CD4-positive, alpha-beta T cell treated with Interleukin-17A for 1 hour (primary cell): Measurements from ENCODE around the gene FHIT.

Experiments used
- DNase-seq: peaks from one replicate; pipeline ENCODE4 v3.0.0-alpha.2; 2020

Gene FHIT

GRCh38 chr3:60309539-60310268, 941.5 kb downstream of the FHIT start:
- no peak for DNase-seq

DNA sequence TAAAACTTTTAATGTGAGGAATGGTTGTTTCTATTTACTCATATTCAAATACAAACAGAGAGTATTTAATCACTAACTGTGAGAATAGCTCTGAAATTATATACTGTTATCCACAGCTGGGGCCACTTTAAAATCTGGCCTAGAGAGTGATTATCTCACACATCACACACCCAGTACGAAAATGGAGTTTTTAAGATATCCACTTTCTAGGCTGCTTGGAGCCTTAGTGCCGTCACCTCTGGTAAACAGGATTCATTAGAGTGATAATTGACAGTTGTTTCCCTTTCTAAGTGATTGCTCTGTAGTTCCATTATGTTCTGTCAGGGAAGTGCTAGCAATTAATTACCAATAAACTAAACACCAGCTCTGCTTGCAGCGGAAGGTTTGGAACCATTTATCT, 942.4 kb downstream of the FHIT start:
- DNase-seq, result no peak

GRCh38 chr3:60307562-60308199, 943.6 kb downstream of the FHIT start:
- DNase-seq, result no peak

DNA sequence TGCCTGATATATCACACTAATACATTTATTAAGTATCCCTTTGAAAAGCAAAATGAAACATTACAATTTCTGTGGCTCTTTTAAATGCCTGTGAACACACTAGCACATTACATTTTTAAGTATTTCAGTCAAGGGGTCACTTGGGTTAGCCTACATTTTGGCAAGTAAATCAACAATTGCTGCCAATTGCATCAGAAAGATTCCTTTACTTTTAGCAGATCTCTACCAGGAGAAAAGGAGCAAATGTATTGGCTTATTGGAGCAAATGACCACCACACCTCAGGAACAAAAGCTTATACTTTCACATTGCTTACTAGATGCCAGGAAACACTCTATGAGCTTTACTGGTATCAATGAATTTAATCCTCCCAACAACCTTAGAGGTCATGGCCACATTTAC, 947.1 kb downstream of the FHIT start:
- no peak for DNase-seq

DNA sequence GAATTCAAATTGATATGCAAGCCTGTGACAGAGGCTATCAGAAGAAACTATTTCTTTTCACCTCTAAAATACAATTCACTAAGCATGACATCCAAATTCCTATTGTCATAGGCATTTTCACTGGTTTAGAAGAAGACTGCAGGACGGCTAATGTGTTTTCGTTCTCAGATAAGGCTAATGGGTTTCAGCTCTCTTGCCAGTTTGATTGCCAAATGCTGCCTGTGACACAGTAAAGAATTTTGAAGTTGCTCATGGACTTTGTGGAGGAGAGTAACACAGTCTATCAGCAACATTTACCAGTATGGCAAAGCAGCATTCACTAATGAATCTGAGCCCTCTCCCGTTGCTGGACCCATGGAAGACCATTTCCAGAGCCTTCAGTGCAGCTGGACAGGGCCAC, 948.1 kb downstream of the FHIT start:
- no peak for DNase-seq

DNA sequence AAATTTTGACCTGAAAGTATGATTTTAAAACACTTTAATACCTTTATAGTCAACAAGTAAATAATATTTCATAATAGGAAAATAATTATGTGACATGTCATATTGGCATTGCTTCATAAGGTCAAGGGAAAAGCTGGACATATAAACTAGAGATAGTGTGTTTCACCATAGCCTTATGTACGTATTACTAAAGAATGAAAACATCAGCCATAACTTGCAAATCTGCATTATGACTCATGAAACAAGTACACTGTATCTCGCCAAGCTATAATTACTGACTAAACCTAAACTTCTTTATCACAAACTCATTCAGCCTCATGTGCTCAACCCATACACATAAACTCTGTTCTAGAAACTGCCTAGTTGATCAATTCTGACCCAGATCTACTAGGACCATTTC, 950.1 kb downstream of the FHIT start:
- DNase-seq, result no peak

- no peak for DNase-seq
Observed at GRCh38 chr3:60298141-60298540, 953.1 kb downstream of the FHIT start.

GRCh38 chr3:60294181-60294580, 957.1 kb downstream of the FHIT start:
- no peak for DNase-seq

DNA sequence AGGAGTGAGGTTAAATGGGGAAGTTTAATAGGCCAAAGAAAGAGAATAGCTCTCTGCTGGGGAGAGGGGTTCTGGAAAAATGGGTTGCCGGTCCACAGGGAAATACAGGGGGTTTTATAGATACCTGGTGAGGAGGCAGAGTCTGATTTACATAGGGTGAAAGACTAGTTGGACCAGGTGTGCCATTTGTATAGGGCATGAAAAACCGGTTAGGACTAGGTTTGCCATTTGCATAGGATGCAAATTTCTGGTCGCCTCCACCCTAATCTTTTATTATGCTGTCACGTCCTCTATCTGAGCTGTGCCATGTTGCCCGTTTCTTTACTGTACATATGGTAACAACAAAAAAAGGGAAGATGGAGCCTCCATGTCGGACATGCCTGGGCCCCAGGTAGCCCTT, 960.1 kb downstream of the FHIT start:
- DNase-seq, result no peak

DNA sequence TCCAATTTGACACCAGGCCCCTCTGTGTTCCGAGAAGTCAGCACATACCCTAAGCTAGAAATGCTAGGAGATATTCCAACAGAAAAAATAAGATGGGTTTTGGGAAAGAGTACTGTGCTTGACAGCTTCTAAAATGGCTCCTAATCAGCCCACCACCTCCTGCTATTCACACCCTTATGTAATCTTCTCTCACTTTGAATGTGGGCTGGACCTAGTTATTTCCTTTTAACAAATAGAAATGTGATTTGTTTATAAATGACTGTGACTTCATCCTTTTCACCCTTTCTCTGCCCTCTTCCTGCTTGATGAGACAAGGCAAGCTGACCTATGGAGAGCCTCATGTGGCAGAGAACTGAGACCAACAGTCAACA, 961.1 kb downstream of the FHIT start:
- DNase-seq, result no peak

DNA sequence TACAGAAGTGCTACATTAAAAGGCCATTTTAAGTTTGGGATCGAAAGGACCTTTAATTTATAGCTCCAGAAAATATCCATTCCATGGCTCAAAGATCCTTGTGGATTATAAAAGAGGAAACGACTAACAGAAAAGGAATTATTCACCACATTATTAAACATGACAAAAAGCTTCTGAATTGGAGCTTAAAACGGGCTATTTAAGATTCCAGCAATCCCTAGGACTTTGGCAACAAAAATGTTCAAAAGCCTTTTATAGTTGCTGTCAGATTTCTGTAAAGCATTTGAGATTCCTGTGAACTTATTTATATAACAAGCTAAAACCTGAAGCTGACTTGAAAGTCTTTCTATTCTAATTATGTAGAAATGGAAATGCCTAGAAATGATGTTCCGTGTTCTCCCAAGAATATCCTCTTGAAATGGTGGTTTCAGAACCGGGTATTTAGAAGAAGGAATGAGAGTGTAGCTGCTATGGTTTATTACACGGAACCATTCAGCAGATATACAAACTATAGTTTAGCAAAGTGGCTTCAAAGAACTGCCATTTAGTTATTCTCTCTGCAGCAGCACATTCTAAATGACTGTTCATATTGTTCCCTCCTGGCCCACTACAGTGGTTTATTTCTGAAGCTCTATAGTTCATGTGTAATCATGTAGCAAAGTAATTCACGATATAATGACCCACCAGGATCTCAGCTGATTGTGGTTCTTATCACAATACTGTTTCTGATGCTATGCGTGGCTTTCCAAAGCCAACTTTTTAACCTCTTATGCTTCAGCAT, 961.7 kb downstream of the FHIT start:
- DNase-seq, result no peak

GRCh38 chr3:60282866-60283265, 968.4 kb downstream of the FHIT start:
- no peak for DNase-seq

DNA sequence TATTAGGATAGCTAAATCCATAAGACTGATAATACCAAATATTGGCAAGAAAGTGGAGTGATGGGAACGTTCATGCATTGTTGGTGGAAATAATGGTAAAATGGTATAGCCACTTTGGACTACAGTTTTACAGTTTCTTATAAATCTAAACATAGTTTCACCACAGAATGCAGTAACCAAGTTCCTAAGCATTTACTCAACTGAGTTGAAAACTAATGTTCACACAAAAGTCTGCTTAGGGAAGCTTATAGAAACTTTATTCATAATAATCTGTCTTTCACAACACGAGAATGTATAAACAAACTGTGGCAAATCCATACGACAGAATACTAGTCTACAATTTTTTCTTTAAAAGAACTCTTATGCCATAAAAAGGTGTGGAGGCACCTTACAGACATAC, 969.3 kb downstream of the FHIT start:
- no peak for DNase-seq

DNA sequence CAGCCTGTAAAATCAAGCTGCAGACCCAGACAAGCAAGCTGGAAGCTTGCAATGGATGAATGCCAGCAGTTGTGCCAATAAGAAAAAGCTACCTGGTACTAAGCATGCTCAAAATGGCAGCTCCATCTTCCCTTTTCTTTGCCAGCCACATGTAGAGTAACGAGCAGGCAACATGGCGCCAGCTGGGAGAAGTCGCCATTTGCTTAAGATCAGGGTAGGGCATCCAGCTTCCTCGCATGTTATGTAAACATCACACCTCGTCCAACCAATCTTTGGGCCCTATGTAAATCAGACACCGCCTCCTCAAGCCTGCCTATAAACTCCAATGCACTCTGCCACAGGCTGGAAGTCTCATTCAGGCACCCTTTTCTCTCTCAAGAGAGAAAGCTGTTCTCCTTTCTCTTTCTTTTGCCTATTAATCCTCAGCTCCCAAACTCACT, 973.9 kb downstream of the FHIT start:
- DNase-seq, result no peak

DNA sequence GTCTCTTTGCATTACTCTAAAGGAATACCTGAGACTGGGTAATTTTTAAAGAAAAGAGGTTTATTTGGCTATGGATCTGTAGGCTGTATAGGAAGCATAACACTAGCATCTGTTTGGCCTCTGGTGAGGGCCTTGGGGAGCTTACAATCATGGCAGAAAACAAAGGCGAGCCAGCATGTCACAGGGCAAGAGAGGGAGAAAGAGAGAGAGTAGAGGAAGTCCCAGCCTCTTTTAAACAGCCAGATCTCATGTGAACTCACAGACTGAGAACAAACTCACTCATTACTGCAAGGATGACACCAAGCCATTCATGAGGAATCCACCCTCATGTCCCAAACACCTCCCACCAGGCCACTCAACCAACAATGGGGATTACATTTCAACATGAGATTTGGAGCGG, 974.6 kb downstream of the FHIT start:
- no peak for DNase-seq

- DNase-seq, result no peak
Observed at GRCh38 chr3:60274646-60275045, 976.6 kb downstream of the FHIT start.

DNA sequence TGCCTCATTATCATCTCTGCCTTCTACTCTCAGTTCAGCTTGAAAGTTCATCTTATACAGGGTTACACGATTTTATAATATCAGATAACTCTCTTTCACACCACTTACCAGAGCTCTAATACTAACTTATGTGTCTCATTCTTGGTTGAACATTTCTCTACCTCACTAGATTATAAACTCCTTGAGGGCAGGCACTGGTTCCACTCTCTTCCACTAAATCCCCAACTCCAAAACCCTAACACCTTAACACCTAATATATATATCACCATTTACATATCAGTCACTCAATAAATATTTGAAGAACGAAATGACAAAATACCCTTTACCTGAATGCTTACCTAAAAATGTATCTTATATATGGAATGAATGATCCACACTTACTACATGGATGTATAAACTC, 977.2 kb downstream of the FHIT start:
- no peak for DNase-seq

DNA sequence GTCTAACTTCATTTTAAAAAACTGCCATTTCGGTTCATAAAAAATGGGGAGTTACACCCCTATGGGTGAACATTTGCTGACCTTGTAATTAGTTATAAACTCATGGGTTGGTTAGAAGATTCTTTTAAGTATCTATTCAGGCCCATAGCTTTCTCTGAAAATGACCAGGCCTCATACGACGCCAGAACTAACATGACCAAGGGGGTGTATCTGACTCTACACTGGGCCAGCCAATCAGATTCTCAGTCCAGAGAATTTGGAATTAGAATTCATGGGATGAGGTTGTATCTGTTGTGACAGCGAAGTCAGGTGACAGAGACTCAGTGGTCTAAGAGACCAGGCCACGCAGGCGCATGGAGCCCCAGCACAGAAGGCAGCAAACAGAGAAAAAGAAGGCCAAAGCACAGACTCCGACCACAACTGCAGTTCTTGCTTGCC, 981.4 kb downstream of the FHIT start:
- no peak for DNase-seq

DNA sequence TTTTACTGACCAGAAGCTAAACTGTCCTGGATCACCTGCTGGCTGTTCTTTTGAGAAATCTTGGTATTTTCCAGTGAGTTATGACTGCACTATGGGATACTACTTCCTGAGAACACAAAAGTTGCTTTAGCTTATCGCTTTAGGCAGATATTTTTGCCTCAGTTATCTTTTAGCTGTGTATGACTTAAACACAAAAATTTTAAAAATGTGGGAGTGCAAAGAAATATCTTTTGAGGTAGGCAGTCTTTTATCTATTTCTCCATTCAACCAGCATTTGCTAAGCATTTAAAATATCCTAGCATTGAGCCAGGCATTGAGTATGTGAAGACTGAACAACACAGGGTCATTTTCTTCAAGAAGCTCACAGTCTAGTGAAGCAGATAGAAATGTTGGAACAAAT, 981.9 kb downstream of the FHIT start:
- DNase-seq, result no peak

DNA sequence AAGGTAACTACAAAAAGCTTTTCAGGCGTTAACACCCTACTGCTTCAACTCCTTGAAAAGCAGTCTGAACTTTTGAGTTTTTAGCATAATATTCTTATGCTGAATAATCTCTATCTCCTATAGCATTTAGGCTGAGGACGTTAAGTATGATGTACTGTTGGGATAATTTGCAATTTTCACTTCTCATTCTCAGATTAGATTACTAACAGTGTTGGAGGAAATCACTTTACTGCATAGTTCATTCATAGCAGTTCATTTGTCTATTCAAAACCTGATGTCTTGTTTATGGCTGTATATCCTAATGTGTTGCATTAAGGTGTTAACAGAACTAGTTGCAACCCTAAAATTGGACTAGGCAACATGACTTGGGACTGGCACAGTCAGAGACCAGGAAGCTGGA, 983.1 kb downstream of the FHIT start:
- DNase-seq, result no peak

GRCh38 chr3:60266444-60266843, 984.8 kb downstream of the FHIT start:
- no peak for DNase-seq

DNA sequence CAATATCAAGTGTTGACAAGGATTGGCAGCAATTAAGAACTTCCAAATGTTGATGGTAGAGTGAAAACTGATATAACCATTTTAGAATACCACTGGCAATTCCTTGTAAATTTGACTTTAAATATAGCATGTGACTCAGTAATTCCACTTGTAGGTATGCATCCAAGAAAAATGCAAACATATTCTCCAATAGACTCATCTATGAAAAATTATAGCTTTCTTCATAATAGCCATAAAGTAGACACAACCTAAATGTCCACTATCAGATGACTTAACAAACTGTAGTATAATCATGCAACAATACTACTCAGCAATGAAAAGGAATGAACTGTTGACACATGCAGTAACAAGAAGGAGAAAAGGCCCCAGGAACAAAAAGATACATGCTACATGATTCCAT, 988.1 kb downstream of the FHIT start:
- DNase-seq, result no peak

GRCh38 chr3:60262546-60262945, 988.7 kb downstream of the FHIT start:
- DNase-seq, result no peak

DNA sequence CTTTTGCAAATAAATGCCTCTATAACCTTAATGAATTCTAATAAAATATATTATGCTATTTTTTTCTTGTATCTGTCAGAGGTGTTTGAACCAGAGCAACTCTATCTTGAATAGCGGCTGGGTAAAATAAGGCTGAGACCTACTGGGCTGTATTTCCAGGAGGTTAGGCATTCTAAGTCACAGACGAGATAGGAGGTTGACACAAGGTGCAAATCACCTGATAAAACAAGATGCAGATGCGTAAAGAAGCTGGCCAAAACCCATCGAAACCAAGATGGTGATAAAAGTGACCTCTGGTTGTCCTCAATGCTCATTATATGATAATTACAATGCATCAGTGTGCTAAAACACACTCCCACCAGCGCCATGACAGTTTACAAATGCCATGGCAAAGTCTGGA, 990.7 kb downstream of the FHIT start:
- no peak for DNase-seq
